KMS-11 (cell line): ENCODE results near the gene TCAF1.
A peak's percentile ranks its signal among the peaks of the same experiment; 100 is the strongest.

Experiments used
- H2AFZ ChIP-seq: fragments of 200-600 bp; sonication (generic); 2 replicates; pipeline ENCODE4 v1.6.1; 2016; ENCODE audit warnings: antibody characterized with exemption, mixed run types, low read depth
- H3K27ac ChIP-seq: fragments of 200-600 bp; sonication (generic); 2 replicates; pipeline ENCODE4 v1.6.1; 2016; ENCODE audit warnings: mild to moderate bottlenecking, mixed run types
- H3K27me3 ChIP-seq: fragments of 200-600 bp; sonication (generic); 2 replicates; pipeline ENCODE4 v1.6.1; 2017; ENCODE audit warnings: mild to moderate bottlenecking, low read depth, mixed run types, moderate library complexity; ENCODE audit not compliant: insufficient read depth
- H3K36me3 ChIP-seq: fragments of 200-600 bp; sonication (generic); 2 replicates; pipeline ENCODE4 v1.6.1; 2017; ENCODE audit warnings: mild to moderate bottlenecking, mixed run types; ENCODE audit not compliant: insufficient read depth
- H3K4me1 ChIP-seq: fragments of 200-600 bp; sonication (generic); 2 replicates; pipeline ENCODE4 v1.6.1; 2016; ENCODE audit warnings: mild to moderate bottlenecking, low read depth, mixed run types; ENCODE audit not compliant: poor library complexity, severe bottlenecking
- H3K4me2 ChIP-seq: fragments of 200-600 bp; sonication (generic); 2 replicates; pipeline ENCODE4 v1.7.0; 2016; ENCODE audit warnings: mild to moderate bottlenecking, mixed run types
- H3K4me3 ChIP-seq: fragments of 200-600 bp; sonication (generic); IDR thresholded peaks from 2 replicates; pipeline ENCODE4 v1.6.1; 2017; ENCODE audit warnings: low read depth, low read length, mixed read lengths; ENCODE audit not compliant: insufficient read depth
- H3K79me2 ChIP-seq: fragments of 200-600 bp; sonication (generic); 2 replicates; pipeline ENCODE4 v1.6.1; 2016; ENCODE audit warnings: low read depth, mixed run types; ENCODE audit not compliant: insufficient read depth
- H3K9ac ChIP-seq: fragments of 200-600 bp; sonication (generic); 2 replicates; pipeline ENCODE4 v1.6.1; 2016; ENCODE audit warnings: mild to moderate bottlenecking, mixed run types
- H4K20me1 ChIP-seq: fragments of 200-600 bp; sonication (generic); 2 replicates; pipeline ENCODE4 v1.6.1; 2016; ENCODE audit warnings: mild to moderate bottlenecking, mixed run types; ENCODE audit not compliant: insufficient read depth
- TF ChIP-seq, protein P1 (sequence below): fragments of 200-600 bp; sonication (generic); conservative IDR thresholded peaks from 2 replicates; pipeline ENCODE4 v1.6.1; 2017; ENCODE audit warnings: low read depth, mild to moderate bottlenecking, antibody characterized with exemption, low read length, moderate library complexity, mixed read lengths

Gene TCAF1

DNA sequence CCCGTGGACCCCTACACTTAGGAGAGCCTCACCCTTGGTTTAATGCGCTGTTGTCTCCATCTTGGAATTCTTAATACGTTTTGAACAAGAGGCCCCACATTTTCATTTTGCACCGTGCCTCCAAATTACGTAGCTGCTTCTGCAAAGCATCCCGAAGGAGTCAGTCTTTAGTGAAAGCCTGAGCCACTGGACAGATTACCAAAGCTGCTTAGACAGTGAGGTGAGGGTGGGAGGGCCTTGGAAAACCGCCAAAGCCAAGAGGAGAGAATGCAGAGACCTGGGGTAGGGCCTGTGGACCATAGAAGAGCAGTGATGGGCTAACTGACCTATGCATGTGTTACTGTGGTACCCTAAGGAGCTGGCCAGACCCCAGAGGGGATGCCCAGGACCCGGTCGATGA is 4.2 kb upstream of the TCAF1 start:
- H4K20me1 ChIP-seq, result no peaks in the 10 kb centered on the region
- no peak overlapping the region for H3K4me2 ChIP-seq
- TF ChIP-seq, protein P1, sequence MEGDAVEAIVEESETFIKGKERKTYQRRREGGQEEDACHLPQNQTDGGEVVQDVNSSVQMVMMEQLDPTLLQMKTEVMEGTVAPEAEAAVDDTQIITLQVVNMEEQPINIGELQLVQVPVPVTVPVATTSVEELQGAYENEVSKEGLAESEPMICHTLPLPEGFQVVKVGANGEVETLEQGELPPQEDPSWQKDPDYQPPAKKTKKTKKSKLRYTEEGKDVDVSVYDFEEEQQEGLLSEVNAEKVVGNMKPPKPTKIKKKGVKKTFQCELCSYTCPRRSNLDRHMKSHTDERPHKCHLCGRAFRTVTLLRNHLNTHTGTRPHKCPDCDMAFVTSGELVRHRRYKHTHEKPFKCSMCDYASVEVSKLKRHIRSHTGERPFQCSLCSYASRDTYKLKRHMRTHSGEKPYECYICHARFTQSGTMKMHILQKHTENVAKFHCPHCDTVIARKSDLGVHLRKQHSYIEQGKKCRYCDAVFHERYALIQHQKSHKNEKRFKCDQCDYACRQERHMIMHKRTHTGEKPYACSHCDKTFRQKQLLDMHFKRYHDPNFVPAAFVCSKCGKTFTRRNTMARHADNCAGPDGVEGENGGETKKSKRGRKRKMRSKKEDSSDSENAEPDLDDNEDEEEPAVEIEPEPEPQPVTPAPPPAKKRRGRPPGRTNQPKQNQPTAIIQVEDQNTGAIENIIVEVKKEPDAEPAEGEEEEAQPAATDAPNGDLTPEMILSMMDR, result no peak
- H3K4me3 ChIP-seq, result no peak overlapping the region
- no peak overlapping the region for H3K9ac ChIP-seq
- H2AFZ ChIP-seq, result no peak overlapping the region
- peaks cover 2% of the 10 kb centered on the region for H3K4me1 ChIP-seq
- H3K27me3 ChIP-seq, result no peaks in the 10 kb centered on the region
- H3K36me3 ChIP-seq, result no peaks in the 10 kb centered on the region
- H3K79me2 ChIP-seq, result peaks cover 4% of the 10 kb centered on the region; the same call in 1 of the 2 replicates
- no peak overlapping the region for H3K27ac ChIP-seq

DNA sequence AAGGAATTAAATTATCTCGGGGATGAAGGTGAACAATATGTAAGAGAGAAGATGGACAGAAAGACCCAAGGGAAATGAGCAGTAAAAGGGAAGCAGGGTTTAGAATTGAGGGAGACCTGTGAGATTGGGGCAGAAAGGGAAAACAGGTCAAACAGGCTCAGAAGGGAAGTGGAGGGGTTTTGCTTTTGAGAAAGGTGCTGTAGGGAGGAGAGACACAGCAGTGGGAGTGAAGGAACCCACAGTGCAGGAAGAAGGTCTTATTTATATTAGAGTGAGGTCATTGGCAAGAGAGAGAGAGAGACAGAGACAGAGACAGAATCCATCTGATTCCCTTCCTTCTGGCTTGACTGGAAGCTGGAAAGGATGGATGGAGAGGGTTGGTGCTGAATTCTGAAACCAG is 3.5 kb upstream of the TCAF1 start:
- no peak overlapping the region for H3K27ac ChIP-seq
- H3K27me3 ChIP-seq, result no peaks in the 10 kb centered on the region
- H3K4me3 ChIP-seq, result no peak overlapping the region
- H3K9ac ChIP-seq, result no peak overlapping the region
- peaks cover 8% of the 10 kb centered on the region for H3K4me1 ChIP-seq
- no peaks in the 10 kb centered on the region for H4K20me1 ChIP-seq
- TF ChIP-seq, protein P1, result no peak
- peaks cover 11% of the 10 kb centered on the region for H3K79me2 ChIP-seq
- H3K36me3 ChIP-seq, result no peaks in the 10 kb centered on the region
- no peak overlapping the region for H3K4me2 ChIP-seq
- no peak overlapping the region for H2AFZ ChIP-seq

DNA sequence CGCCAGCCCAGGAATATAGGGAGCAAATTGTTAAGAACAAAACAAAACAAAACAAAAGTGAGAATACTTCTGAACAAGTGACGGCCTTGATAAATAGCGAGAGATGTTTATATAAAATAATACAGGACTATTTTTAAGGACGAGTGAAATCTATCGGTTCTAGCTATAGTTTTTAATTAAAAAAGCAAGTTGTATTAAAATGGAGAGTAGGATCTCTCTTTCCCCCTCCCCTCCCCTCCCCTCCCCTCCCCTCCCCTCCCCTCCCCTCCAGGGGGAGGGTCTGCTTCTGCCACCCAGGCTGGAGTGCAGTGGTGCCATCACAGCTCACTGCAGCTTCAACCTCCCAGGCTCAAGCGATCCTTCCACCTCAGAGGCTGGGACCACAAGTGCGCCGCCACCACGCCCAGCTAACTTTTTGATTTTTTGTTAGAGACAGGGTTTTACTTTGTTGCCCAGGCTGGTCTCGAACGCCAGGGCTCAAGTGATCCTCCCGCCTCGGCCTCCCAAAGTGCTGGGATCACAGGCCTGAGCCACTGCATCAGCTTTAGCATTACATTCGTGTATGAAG is 440 bp upstream of the TCAF1 start:
- H3K27ac ChIP-seq, result peak overlapping the region; percentile 83; the same call in 1 of the 2 replicates
- no peaks in the 10 kb centered on the region for H4K20me1 ChIP-seq
- H3K9ac ChIP-seq, result peak overlapping the region; percentile 82
- peaks cover 20% of the 10 kb centered on the region for H3K4me1 ChIP-seq
- no peaks in the 10 kb centered on the region for H3K36me3 ChIP-seq
- no peaks in the 10 kb centered on the region for H3K27me3 ChIP-seq
- H2AFZ ChIP-seq, result peak overlapping the region; percentile 92
- H3K4me2 ChIP-seq, result peak overlapping the region; percentile 63
- H3K79me2 ChIP-seq, result peaks cover 31% of the 10 kb centered on the region
- H3K4me3 ChIP-seq, result peak overlapping the region; percentile 78
- TF ChIP-seq, protein P1, result no peak

DNA sequence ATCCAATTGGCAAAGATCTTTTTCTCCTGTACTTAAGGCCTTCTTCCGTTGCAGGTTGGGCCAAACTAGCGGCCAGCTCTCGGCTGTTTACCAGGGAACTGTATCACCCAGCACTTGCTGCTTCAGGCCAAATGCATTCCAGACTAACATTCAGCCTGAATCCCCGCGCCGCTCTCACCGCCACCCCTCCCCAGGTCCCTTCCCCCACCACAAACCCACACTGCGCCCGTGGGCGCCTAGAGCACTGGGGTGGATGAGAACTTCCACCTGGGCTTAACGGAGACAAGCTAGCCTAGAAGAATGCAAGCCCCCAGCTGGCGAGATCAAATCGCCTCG is 676 bp downstream of the TCAF1 start:
- peak overlapping the region; percentile 83 for H3K27ac ChIP-seq

More for the DNA sequence above, 676 bp downstream of the TCAF1 start:
- Histone ChIP-seq H4K20me1 (no peaks in the 10 kb centered on the region), H3K4me3 (peak overlapping the region; percentile 89), H3K36me3 (no peaks in the 10 kb centered on the region), H3K4me2 (peak overlapping the region; percentile 63), H3K4me1 (peaks cover 20% of the 10 kb centered on the region), H2AFZ (peak overlapping the region; percentile 92), H3K79me2 (peaks cover 36% of the 10 kb centered on the region), H3K9ac (peak overlapping the region; percentile 82), H3K27me3 (no peaks in the 10 kb centered on the region)
- TF ChIP-seq, protein P1, result no peak
